ENCODE data around the gene PLA2G4A.

PLA2G4A gene

DNA sequence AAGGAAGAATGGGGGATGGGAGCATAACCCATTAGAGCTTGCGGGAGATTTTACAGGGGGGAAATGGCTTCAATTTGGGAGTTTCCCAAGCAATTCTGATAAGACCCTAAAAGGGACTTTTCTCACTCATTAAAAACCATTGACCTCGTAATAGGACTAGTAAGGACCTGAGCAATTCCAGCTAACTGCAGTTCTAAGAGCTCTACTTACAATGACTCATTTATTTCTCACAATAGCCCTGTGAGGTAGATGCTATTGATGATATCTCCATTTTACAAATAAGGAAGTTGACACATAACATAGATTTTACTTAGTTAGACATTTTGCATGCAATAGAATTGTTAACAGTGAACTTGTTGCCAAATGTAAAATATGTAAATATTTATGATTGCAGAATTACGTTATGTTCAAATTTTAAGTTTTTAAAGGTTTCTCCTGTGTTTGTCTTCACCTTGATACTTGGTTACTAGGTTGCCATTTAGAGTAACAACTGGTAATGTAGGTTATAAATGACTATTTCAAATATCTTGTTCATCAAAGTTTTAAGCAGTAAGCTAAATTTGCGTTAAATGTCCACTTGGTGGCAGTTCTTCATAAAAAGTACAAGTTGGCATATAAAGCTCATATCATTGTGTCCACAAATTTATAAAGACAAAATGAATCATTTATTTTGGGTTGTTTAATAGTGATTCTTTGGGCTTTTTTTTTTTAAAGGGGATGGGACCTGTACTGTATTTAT lies 182.0 kb downstream of the PLA2G4A start:
- no peak for DNase-seq (ENCODE audit: low read depth in 4 of 4, low spot score in 1 of 4)

DNA sequence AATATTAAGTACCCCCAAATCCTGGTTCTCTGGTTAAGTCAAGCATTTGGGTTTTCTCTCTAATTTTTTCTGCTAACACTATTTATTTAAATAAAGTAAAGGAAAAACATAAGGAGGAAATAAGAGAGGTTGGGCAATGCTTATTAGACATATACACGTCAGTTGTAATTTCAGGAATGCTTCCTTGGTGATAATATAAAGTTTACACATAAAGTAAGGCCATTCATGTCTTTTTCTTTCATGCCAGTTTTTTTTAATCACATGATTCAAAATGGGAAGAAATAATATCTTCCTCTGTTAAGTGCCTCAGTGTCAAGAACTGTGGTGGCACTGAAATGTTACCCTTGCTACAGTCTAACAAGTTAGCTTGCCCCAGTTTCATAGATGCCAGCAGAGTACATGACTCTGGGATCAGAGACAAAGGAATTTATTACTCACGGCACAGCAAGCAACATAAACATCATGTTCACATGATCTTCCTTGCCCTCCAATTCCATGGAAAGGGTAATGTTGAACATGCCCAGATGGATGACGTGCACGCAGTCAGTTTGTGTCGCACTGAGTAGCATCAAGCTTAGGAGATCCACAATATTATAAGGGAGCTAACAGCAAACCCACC lies 184.9 kb downstream of the PLA2G4A start:
- DNase-seq (ENCODE audit: low read depth in 4 of 4, low spot score in 1 of 4), result no peak

DNA sequence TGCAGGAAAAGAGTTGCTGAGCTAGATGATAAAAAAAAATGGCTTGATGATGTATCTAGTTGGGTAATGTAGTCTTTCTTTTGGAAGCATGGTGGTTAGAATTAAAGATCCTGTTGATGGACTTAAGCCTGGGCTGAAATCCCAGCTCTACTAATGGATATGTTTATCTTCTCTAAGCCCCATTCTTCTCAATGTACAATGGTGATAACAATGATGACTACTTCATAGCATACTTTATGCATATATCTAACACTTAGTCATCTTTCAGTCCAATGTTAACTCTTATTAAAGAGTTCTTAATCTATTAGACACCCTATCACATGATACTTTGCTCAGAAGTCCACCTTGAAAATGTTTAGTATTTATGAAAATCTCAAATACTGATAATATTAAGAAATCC lies 189.5 kb downstream of the PLA2G4A start:
- no peak for DNase-seq (ENCODE audit: low read depth in 4 of 4, low spot score in 1 of 4)

DNA sequence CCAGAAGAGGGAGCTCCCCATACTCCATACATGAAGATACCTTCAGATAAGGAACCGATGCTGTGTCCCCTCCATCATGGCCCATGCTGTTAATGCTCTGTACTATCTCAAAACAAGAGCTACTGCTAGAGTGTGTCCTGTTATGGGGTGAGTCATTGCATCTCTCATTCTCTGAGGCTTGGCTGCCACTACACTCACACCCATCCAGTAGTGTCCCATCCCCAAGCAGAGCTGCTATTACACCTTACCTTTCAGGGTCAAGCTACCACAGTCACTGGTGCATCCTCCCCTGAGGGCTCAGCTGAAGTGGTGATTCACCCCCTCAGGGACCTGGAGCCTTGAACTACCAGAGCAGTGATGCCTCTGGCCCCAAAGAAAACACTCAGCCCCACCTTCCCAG lies 198.5 kb downstream of the PLA2G4A start:
- no peak for DNase-seq (ENCODE audit: low read depth in 4 of 4, low spot score in 1 of 4)

DNA sequence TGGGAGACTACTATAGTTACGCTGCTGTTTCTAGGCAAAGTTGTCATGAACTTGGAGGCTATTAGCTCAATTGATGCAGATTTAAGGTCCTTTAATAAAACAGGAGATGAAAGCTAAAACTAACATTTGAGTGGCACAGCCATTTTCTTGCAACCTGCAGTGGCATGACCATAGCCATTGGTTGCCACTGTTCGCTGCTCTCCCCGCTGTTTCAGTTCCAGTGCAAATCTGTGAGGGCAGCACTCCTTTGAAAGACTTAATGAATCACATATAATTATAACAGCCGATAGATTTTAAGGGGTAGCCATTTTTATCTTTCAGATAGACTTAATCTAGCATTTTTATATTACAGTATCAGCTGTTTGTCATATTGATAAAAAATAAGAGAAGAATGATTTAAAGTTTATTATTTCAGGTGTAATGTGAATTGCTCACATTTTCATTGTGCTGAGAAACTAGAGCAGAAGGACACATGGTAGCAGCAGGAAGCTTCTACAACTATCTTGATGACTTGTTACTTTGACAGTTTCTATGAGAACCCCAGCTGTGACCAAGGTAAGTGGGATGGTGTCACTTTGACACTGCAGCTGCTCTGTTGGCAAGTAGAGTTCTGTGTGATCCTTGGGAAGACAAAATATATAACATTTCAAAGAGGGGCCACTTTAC lies 203.7 kb downstream of the PLA2G4A start:
- DNase-seq (ENCODE audit: low read depth in 4 of 4, low spot score in 1 of 4), result no peak

DNA sequence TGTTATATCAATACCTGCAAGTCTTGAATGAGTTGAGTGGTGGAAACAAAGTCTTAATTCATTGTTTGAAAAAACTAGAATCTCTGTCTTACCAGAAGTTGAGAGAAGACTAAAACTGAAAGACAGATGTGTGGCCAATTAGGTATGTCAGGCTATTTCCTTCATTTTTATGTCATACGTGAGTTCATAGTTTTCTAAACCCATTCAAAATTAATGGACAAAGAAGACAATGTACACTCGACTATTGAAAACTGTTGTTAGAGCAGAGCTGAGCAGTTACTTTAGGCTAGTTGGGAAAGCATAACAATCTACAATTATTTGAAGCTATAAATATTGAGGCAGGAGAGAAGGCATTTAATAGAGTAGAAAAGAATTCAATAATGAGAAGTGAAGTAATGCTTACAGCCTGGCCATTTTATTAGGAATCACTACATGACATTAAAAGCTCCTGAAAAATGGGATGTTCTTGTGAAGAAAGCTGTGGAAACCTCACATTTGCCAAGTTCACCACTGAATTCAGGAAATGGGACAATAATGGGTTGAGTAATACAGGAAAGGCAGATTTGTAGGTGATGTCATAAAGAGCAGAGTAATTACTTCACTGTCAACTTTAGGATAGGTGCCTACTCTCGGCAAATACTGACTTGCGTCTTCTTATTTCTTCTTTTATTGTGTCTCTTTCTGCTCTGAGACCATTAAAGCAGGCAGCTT lies 204.4 kb downstream of the PLA2G4A start:
- DNase-seq (ENCODE audit: low read depth in 4 of 4, low spot score in 1 of 4), result no peak

DNA sequence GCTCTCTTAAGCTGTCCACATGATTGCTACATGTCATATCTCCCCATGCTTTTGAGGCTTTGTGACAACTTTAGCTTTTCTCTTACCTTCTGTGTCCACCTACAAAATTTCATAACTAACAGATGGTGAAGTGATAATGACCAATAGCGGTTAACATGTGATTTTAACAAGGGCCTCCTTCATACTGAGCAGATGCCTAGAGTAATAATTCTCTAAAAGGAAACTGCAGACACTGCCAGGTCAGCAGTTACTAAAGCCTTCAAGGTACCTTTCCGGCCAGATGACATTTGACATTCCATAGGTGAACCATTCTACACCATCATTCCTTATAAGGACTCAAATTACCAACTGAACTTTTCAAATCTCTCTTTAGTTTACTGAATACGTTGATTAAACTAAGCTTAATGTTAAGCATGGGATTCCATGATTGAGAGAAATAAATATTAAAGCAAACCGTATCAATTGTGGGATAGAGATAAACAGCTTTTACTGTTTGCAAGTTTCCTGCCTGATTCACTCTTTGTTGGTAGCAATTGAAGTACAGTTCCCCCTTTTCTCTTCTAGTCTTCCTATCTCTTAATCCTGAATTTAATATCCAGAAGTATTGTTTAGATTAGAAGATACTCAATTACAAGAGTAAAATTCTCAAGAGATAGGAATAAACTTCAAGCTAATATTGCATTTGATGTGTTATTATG lies 205.1 kb downstream of the PLA2G4A start:
- DNase-seq (ENCODE audit: low read depth in 4 of 4, low spot score in 1 of 4), result no peak

DNA sequence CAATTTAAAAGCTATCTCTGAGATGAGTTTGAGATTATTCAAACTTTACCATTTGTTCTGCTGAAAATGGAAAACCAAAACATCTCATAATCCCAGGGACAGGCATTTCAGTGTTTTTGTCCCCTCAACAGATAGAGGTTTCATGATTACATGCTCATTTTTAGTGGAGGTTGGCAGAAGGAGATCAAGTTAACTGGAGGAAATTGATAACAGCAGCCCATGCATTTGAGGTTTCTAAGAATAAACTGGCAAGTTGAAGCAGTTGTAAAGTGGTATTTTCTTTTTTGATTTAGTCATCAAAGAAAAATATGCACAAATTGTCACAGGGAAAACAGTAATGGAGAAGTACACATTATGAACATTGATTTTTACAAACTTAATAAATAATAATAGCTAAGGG lies 205.8 kb downstream of the PLA2G4A start:
- DNase-seq (ENCODE audit: low read depth in 4 of 4, low spot score in 1 of 4), result no peak

DNA sequence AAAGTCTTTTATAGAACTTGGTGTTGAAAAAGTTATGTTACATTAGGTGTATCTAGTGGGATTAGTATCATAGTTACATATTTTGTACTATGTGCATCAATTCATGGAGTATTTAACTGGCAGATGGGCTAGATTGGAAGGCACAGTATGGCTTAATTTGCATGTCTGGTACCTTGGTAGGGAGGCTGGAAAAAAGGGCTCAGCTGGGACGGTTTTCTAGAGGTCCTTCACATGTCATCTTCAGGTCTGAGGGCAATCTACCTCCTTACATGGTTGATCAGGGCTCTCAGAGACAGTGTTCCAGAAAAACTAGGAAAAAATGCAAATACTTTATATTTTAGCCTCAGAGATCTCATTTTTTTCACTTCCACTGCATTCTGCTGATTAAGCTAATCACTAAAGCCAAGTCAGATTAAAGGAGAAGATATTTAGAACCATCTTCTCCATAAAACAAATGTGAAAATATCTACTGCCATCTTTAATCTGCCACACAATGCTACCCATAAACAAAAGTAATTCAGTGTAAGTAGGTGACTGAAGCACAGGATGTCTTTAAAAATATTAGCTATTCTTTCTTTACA lies 209.3 kb downstream of the PLA2G4A start:
- DNase-seq (ENCODE audit: low read depth in 4 of 4, low spot score in 1 of 4), result no peak
